Putamen (tissue), 1 donor: Measurements from ENCODE around the gene SOX12.
A peak's percentile ranks its signal among the peaks of the same experiment; 100 is the strongest.

Source experiments
- DNase-seq: peaks from one replicate; pipeline ENCODE4 v3.0.0-alpha.2; 2016; ENCODE audit warnings: low spot score

The SOX12 gene

GRCh38 chr20:325045-325888, at the start of gene SOX12:
Gene SOX12 (plus strand): TSS chr20:325552. CDS start chr20:325925, 373 bp downstream.
- peak; percentile 95 for DNase-seq

- no peak for DNase-seq
Measured at GRCh38 chr20:275791-276190, 49.6 kb upstream of the SOX12 start.

GRCh38 chr20:276620-277495, 48.5 kb upstream of the SOX12 start:
- DNase-seq, result no peak

GRCh38 chr20:277496-277781, 47.9 kb upstream of the SOX12 start:
- no peak for DNase-seq

- DNase-seq, result no peak
Measured at GRCh38 chr20:278181-278580, 47.2 kb upstream of the SOX12 start.

GRCh38 chr20:278607-279571, 46.5 kb upstream of the SOX12 start:
- no peak for DNase-seq

- DNase-seq, result no peak
Measured at GRCh38 chr20:284172-284571, 41.2 kb upstream of the SOX12 start.

- DNase-seq, result no peak
Measured at GRCh38 chr20:286508-286907, 38.8 kb upstream of the SOX12 start.

- no peak for DNase-seq
Measured at GRCh38 chr20:288956-289692, 36.2 kb upstream of the SOX12 start.

GRCh38 chr20:289693-290083, 35.7 kb upstream of the SOX12 start:
- DNase-seq, result no peak

GRCh38 chr20:290084-290831, 35.1 kb upstream of the SOX12 start, which contains the start of gene C20orf96:
Gene C20orf96 (minus strand): TSS chr20:290750. CDS start chr20:290610, 140 bp downstream.
- DNase-seq, result peak; percentile 90

- no peak for DNase-seq
Measured at GRCh38 chr20:294602-295001, 30.8 kb upstream of the SOX12 start.

- DNase-seq, result no peak
Measured at GRCh38 chr20:295804-296203, 29.5 kb upstream of the SOX12 start.

GRCh38 chr20:297098-297924, 28.0 kb upstream of the SOX12 start, which contains the start of gene ZCCHC3:
Gene ZCCHC3 (plus strand): TSS chr20:297570. CDS start chr20:297587, 17 bp downstream.
- peak; percentile 74 for DNase-seq

- DNase-seq, result peak; percentile 58
Measured at GRCh38 chr20:297925-298775, 27.2 kb upstream of the SOX12 start.

GRCh38 chr20:298776-299391, 26.5 kb upstream of the SOX12 start:
- DNase-seq, result no peak

- no peak for DNase-seq
Measured at GRCh38 chr20:300345-300990, 24.9 kb upstream of the SOX12 start.
